Measurements from ENCODE around the gene KIAA1671.

KIAA1671 gene

GRCh38 chr22:24953384-24954113, 1.0 kb downstream of the KIAA1671 start:
- no peak for DNase-seq

DNA sequence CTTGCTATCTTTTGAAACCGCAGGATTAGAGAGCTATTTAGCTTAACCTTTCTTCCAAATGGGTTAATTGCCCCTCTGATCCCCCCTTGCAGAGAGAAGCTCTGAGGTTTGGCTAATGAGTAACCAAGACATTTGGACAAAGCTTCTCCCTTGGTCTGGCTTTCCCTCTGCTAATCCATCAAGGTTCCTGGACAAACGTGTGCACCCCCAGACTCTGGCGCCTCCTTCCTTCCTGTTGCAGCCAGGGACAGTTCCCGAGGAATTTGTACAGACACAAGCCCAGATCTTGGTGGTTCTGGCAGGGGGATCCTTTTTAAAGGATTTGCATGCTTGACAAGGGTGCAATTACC, 1.6 kb downstream of the KIAA1671 start:
- DNase-seq, result no peak

DNA sequence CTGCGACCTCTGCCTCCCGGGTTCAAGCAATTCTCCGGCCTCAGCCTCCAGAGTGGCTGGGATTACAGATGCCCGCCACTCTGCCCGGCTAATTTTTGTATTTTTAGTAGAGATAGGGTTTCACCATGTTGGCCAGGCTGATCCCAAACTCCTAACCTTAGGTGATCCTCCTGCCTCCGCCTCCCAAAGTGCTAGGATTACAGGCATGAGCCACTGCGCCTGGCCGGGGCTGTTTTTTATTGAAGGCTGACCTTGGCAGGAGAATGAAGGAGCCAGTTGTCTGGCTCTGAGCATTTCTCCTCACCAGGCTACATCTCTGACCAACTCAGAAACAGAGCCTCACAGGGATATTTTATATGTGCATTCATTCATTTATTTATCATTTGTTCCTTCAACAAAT, 2.3 kb downstream of the KIAA1671 start:
- no peak for DNase-seq

- no peak for DNase-seq
These were observed 4.5 kb downstream of the KIAA1671 start for GRCh38 chr22:24957043-24957442.

- no peak for DNase-seq
These were observed 8.8 kb downstream of the KIAA1671 start for GRCh38 chr22:24961217-24961844.

GRCh38 chr22:24962094-24962493, 9.6 kb downstream of the KIAA1671 start:
- DNase-seq, result no peak

DNA sequence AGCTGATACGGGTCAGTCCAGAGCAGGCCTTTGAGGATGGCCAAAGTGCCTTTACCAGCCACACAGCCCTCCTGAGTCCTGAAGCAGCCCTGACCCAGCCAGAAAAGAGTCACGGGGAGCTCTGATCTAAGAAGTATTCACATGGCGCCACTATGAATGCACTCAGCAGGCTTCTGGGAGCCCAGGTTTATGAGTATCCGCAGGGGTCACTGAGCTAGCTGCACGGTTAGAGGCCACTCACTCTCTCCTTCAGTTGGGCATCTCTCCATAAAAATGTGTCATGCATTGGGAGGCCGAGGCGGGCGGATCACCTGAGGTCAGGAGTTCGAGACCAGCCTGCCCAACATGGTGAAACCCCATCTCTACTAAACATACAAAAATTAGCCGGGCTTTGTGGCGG, 10.3 kb downstream of the KIAA1671 start:
- no peak for DNase-seq

DNA sequence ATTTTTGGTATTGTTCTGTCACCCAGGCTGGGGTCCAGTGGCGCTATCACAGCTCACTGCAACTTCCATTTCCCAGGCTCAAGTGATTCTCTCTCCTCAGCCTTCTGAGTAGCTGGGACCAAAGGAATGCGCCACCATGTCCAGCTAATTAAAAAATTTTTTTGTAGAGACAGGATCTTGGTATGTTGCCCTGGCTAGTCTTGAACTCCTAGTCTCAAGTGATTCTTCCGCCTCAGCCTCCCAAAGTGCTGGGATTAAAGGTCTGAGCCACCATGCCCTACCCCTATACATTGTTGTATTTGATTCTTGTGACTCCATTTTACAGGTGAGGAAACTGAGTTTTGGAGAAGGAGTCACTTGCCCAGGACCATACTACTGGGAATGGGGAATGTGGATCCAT, 11.9 kb downstream of the KIAA1671 start:
- no peak for DNase-seq

- DNase-seq, result no peak
These were observed 13.5 kb downstream of the KIAA1671 start for GRCh38 chr22:24965822-24966626.

GRCh38 chr22:24968066-24968561, 15.6 kb downstream of the KIAA1671 start:
- DNase-seq, result no peak

DNA sequence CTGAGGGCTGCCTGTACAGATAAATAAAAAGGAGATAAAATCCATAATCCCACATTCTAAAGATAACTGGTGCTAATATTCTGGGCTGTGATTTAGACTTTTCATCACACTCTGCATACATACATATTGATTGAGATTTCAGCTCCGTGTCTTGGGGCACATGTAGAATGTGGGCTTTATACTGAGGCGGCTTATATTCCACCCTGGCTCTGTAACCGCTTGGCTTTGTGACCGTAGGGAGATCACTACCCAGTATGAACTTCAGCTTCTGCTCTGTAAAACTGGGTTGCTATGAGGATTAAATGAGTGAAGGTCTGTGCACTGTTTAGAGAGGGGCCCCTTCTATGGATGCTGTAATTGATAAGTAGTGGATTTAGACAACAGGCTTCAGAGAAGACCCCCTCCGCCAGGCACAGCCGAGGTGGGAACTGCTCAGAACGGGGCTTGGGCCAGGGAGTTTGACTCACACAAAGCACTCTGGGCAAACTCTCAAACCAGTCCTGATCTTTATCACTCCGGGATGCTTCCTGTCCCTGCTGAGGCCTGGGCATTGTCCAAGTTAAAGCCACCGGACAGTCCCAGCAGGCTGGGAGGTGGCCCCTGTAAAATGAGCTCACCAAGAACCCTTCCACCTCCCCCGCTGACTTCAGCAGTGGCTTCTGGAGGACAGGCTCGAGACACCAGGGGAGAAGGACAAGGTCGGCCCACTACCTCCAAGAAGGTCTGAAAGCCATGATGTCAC, 17.2 kb downstream of the KIAA1671 start:
- no peak for DNase-seq

GRCh38 chr22:24972369-24972768, 19.9 kb downstream of the KIAA1671 start:
- DNase-seq, result no peak

GRCh38 chr22:24973872-24974271, 21.4 kb downstream of the KIAA1671 start:
- no peak for DNase-seq

DNA sequence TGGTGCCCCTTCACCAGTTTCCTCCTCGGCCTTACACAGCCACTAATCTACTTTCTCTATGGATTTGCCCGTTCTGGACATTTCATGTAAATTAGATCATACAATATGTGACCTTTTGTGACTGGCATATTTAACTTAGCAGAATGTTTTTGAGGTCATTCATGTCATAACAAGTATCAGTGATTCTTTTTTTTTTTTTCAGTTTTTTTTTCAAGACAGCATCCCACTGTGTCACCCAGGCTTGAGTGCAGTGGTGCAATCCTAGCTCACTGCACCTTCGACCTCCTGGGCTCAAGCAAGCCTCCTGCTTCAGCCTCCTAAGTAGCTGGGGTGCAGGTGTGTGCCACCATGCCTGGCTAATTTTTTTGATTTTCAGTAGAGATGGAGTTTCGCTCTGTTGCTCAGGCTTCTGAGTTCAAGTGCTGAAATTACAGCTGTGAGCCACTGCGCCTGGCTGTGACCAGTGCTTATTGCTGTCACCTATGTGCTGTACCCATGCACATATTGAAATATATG, 22.7 kb downstream of the KIAA1671 start:
- no peak for DNase-seq

- no peak for DNase-seq
These were observed 23.4 kb downstream of the KIAA1671 start for GRCh38 chr22:24975813-24976341.

DNA sequence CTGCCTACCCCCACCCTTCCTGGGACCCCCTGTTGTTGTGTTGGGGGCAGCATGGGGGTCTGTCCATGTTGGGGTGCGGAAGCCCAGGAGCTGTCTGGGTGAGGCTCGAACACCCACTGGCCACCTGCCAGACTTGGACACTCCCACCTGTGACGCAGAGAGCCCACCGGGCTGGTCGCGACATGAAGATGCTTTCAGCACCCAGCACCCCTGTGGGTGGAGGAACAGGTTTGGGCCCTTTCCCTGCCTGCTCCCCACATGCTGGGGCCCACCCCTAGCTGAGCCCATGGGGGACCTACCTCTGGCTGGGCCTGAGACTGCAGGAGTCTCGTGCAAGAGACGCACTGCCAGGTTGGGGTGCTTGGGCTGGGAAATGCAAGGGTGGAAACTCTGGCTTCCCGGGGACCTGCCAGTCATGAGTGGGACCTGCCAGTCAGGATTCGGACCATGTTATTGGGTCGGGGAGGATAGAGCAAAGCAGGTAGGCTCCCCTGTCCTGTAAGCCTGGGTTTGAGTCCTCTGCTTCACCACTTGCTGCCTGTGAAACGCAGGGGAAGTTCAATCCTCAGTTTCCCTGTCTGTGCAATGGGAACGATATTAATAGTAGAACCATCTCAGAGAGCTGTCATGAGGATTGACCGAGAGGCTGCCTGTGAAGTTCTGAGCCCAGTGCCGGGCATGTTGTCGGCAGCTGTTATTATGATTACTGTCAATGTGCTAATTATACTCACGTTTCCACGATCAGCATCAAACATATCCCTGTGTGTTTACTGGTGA, 24.1 kb downstream of the KIAA1671 start:
- DNase-seq, result no peak

DNA sequence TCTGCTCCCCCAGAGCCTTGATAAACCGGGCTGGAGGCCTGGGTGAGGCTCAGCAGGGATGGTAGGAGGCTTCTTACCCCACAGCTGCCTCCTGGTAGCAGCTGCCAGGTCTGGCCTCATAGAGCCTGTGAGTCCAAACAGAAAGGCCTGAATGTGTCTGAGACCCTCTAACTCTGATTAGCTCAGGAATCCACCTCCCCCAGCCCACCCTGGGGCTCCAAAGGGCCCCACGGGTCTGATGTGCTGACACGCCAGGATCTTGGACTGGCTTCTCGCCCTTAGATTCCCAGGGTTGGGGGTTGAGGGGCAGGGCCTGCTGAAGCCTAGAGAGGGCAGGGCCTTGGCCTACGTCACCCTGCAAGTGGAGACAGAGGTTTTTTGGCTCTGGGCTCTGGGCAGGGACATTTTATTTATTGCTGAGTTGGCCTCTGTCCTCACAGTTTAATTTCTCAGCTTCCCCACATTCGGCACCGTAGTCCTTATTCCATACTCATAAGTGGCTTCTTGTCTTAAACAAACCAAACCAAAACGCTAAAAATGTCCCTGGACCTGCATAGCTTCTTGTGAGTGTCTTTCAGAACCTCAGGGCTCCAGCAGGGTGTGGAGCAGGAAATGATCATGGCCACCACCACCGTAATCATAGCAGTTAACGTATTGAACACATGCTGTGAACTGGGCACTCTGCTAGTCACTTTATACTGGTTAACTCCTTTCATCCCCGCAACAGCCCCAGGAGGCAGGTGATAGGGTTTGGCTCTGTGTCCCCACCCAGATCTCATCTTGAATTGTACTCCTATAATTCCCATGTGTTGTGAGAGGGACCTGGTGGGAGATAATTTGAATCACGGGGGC, 25.1 kb downstream of the KIAA1671 start:
- no peak for DNase-seq

DNA sequence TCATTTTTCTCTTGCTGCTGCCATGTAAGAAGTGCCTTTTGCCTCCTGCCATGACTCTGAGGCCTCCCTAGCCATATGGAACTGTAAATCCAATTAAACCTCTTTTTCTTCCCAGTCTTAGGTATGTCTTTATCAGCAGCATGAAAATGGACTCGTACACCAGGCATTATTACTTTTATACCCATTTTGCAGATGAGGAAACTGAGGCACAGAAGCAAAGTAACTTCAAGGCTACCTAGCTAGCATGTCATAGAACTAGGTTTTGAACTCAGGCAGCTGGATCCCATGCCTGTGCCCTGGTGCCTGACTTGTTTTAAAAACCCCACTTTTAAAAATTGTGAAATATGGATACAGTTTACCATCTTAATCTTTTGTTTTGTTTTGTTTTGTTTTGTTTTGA, 25.8 kb downstream of the KIAA1671 start:
- DNase-seq, result no peak

DNA sequence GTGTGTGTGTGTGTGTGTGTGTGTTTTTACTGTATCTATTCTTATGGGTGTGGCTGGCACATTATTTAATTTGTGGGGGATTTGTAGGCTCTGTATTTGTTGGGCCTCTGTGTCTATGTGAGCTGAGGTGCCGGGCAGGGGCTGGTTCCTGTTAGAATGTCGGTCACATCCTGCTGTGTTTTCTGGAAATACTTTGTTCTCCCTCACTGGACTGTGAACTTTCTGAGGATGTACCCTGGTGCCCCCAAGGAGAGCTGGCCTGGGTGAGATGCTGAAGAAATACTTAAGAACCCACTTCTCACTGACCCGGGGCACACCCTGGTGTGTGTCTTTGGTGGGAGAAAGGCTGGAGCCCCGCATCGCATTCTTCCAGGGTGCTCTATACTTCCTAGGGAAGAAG, 28.6 kb downstream of the KIAA1671 start:
- no peak for DNase-seq

GRCh38 chr22:24981656-24982055, 29.1 kb downstream of the KIAA1671 start:
- no peak for DNase-seq
